HepG2 (cell line): ENCODE measurements around the gene ASB16. TPM values are rescaled to one million over a fixed set of nuclear protein-coding genes. Genes with fewer than 3 reads are reported as not detected.

Experiments
- AHR ChIP-seq: IDR thresholded peaks from 2 replicates; pipeline ENCODE4 v1.6.1; 2018; ENCODE audit warnings: missing genetic modification reagents, missing compliant biosample characterization
- CBX5 ChIP-seq: sonication (generic); formaldehyde crosslinking; IDR thresholded peaks from 2 replicates; pipeline ENCODE4 v1.4.0; 2020; ENCODE audit warnings: missing genetic modification reagents, borderline replicate concordance
- ETS1 ChIP-seq: sonication (generic); formaldehyde crosslinking; IDR thresholded peaks from 2 replicates; pipeline ENCODE4 v1.4.0; 2020; ENCODE audit warnings: missing genetic modification reagents
- HMG20B ChIP-seq: conservative IDR thresholded peaks from 2 replicates; pipeline ENCODE4 v1.6.1; 2016; ENCODE audit warnings: missing genetic modification reagents, missing compliant biosample characterization
- KAT7 ChIP-seq: IDR thresholded peaks from 2 replicates; pipeline ENCODE4 v1.6.1; 2018; ENCODE audit warnings: borderline replicate concordance, missing compliant biosample characterization
- MAF1 ChIP-seq: sonication (generic); formaldehyde crosslinking; IDR thresholded peaks from 2 replicates; pipeline ENCODE4 v1.5.0; 2020; ENCODE audit warnings: missing genetic modification reagents, borderline replicate concordance
- MEF2D ChIP-seq: sonication (generic); formaldehyde crosslinking; IDR thresholded peaks from 2 replicates; pipeline ENCODE4 v1.5.1; 2020; ENCODE audit warnings: mild to moderate bottlenecking, missing genetic modification reagents
- MLLT10 ChIP-seq: sonication (generic); formaldehyde crosslinking; IDR thresholded peaks from 2 replicates; pipeline ENCODE4 v1.4.0; 2020; ENCODE audit warnings: missing genetic modification reagents
- PPARG ChIP-seq: conservative IDR thresholded peaks from 2 replicates; pipeline ENCODE4 v1.6.1; 2016; ENCODE audit warnings: missing biosample characterization, missing genetic modification reagents
- RAD51 ChIP-seq: fragments of 450-650 bp; IDR thresholded peaks from 2 replicates; pipeline ENCODE4 v1.6.1; 2016; ENCODE audit warnings: borderline replicate concordance
- RARA ChIP-seq: IDR thresholded peaks from 2 replicates; pipeline ENCODE4 v1.6.1; 2016; ENCODE audit warnings: missing genetic modification reagents, missing compliant biosample characterization
- RFXANK ChIP-seq: IDR thresholded peaks from 2 replicates; pipeline ENCODE4 v1.6.1; 2016
- SETDB1 ChIP-seq: sonication (generic); formaldehyde crosslinking; IDR thresholded peaks from 2 replicates; pipeline ENCODE4 v1.5.1; 2020; ENCODE audit warnings: missing genetic modification reagents, mild to moderate bottlenecking, borderline replicate concordance
- SKIL ChIP-seq: sonication (generic); formaldehyde crosslinking; IDR thresholded peaks from 2 replicates; pipeline ENCODE4 v1.8.0; 2022; ENCODE audit warnings: missing genetic modification reagents, mild to moderate bottlenecking, moderate library complexity, borderline replicate concordance
- SMAD1 ChIP-seq: sonication (generic); formaldehyde crosslinking; IDR thresholded peaks from 2 replicates; pipeline ENCODE4 v1.4.0; 2020; ENCODE audit warnings: missing genetic modification reagents, low read depth, mild to moderate bottlenecking, borderline replicate concordance
- SP140L ChIP-seq: sonication (generic); formaldehyde crosslinking; IDR thresholded peaks from 2 replicates; pipeline ENCODE4 v1.4.0; 2020; ENCODE audit warnings: missing genetic modification reagents, borderline replicate concordance
- SP2 ChIP-seq: sonication (generic); formaldehyde crosslinking; IDR thresholded peaks from 2 replicates; pipeline ENCODE4 v1.5.1; 2020; ENCODE audit warnings: mild to moderate bottlenecking, missing genetic modification reagents
- SP4 ChIP-seq: sonication (generic); formaldehyde crosslinking; IDR thresholded peaks from 2 replicates; pipeline ENCODE4 v1.8.1; 2023; ENCODE audit warnings: mild to moderate bottlenecking, missing genetic modification reagents
- TCF12 ChIP-seq, 2 experiments: fragments of 450-650 bp in 1 of 2; sonication (generic) in 1 of 2; formaldehyde crosslinking in 1 of 2; IDR thresholded peaks; 2 replicates each; pipeline versions ENCODE4 v1.6.1 to v1.8.0; 2017 to 2022; ENCODE audit warnings: antibody characterized with exemption in 1 of 2, mild to moderate bottlenecking in 1 of 2, missing genetic modification reagents in 1 of 2, moderate library complexity in 1 of 2
- THAP11 ChIP-seq: IDR thresholded peaks from 2 replicates; pipeline ENCODE4 v1.6.1; 2016; ENCODE audit warnings: missing biosample characterization, missing genetic modification reagents
- ZNF10 ChIP-seq: sonication (generic); formaldehyde crosslinking; IDR thresholded peaks from 2 replicates; pipeline ENCODE4 v1.4.0; 2020; ENCODE audit warnings: mild to moderate bottlenecking, low read depth, missing genetic modification reagents, borderline replicate concordance
- ZNF234 ChIP-seq: sonication (generic); formaldehyde crosslinking; conservative IDR thresholded peaks from 2 replicates; pipeline ENCODE4 v1.5.1; 2020; ENCODE audit warnings: mild to moderate bottlenecking, missing genetic modification reagents
- ZNF256 ChIP-seq: sonication (generic); formaldehyde crosslinking; conservative IDR thresholded peaks from 2 replicates; pipeline ENCODE4 v1.4.0; 2020; ENCODE audit warnings: missing genetic modification reagents
- ZNF350 ChIP-seq: sonication (generic); formaldehyde crosslinking; IDR thresholded peaks from 2 replicates; pipeline ENCODE4 v1.4.0; 2020; ENCODE audit warnings: mild to moderate bottlenecking, low read depth, missing genetic modification reagents, borderline replicate concordance
- ZNF484 ChIP-seq: sonication (generic); formaldehyde crosslinking; IDR thresholded peaks from 2 replicates; pipeline ENCODE4 v1.5.1; 2020; ENCODE audit warnings: mild to moderate bottlenecking, low read depth, missing genetic modification reagents, borderline replicate concordance
- ZNF550 ChIP-seq: sonication (generic); formaldehyde crosslinking; IDR thresholded peaks from 2 replicates; pipeline ENCODE4 v1.4.0; 2020; ENCODE audit warnings: mild to moderate bottlenecking, missing genetic modification reagents, borderline replicate concordance
- ZNF7 ChIP-seq: IDR thresholded peaks from 2 replicates; pipeline ENCODE4 v1.6.1; 2016; ENCODE audit warnings: missing biosample characterization, missing genetic modification reagents
- ZNF703 ChIP-seq: sonication (generic); formaldehyde crosslinking; IDR thresholded peaks from 2 replicates; pipeline ENCODE4 v1.5.1; 2020; ENCODE audit warnings: missing genetic modification reagents, mild to moderate bottlenecking, moderate library complexity, borderline replicate concordance
- ZSCAN9 ChIP-seq: IDR thresholded peaks from 2 replicates; pipeline ENCODE4 v1.6.1; 2016; ENCODE audit warnings: borderline replicate concordance
- polyA plus RNA-seq, 8 experiments: library from polyadenylated mRNA; depleted of rRNA in 3 of 8; stranded (reverse) in 7 of 8; unstranded in 1 of 8; fragments of >200 nt; fragmentation: Illumina TruSeq in 4 of 8; extraction: Trizol in 4 of 8; gene quantifications; 2 replicates each; pipeline versions ENCODE4 v1.2.1 to v1.2.3, GENCODE V29; 2011 to 2016; ENCODE audit warnings: low read depth in 4 of 8, missing spikeins in 1 of 8, mixed read lengths in 1 of 8; ENCODE audit not compliant: insufficient read depth in 1 of 8
- total RNA-seq, 5 experiments: library from RNA; depleted of rRNA; stranded (reverse); fragments of >200 nt; fragmentation: Illumina TruSeq; extraction: Trizol; gene quantifications; 2 replicates each; pipeline ENCODE4 v1.2.3, GENCODE V29; 2016; ENCODE audit warnings: low read depth in 1 of 5

The ASB16 gene
- total and polyA plus RNA-seq, 2 of the 13 experiments (the other 11 are each of a cell fraction or from before 2014, with no cell fraction given): 0.07 TPM; not detected in 1

GRCh38 chr17:44123356-44124117 lies 47.0 kb upstream of the ASB16 start, which contains the start of gene HDAC5 (continued):
- no peak for TF ChIP-seq ETS1
- peak; percentile 45; the same call in 1 of the 2 replicates for TF ChIP-seq RAD51
- TF ChIP-seq ZNF234 (CRISPR knock-in tag): no peak
- peak; percentile 31; the same call in 1 of the 2 replicates for TF ChIP-seq RARA
- TF ChIP-seq SMAD1: no peak; the same call in 1 of the 2 replicates
- TF ChIP-seq TCF12 (IDR thresholded peaks at IDR 0.05): no peak
- TF ChIP-seq TCF12 (CRISPR knock-in tag; IDR thresholded peaks at IDR 0.05): no peak; the same call in 1 of the 2 replicates
- peak; percentile 64; the same call in 1 of the 2 replicates for TF ChIP-seq ZSCAN9 (CRISPR knock-in tag)
- TF ChIP-seq MEF2D (CRISPR knock-in tag): peak; percentile 100
- no peak for TF ChIP-seq ZNF10 (CRISPR knock-in tag)
- TF ChIP-seq AHR (CRISPR knock-in tag): peak; percentile 63; the same call in 1 of the 2 replicates
- no peak for TF ChIP-seq ZNF484 (CRISPR knock-in tag)
- no peak for TF ChIP-seq ZNF7 (CRISPR knock-in tag)
- TF ChIP-seq RFXANK (CRISPR knock-in tag): no peak
- 0 out of 2 replicates have a peak, but pooled peaks have one; percentile 21 for TF ChIP-seq SP140L (CRISPR knock-in tag)
- TF ChIP-seq HMG20B: 0 out of 2 replicates have a peak, but pooled peaks have one; percentile 43
- peak; percentile 88 for TF ChIP-seq ZNF350 (CRISPR knock-in tag)
- no peak for TF ChIP-seq KAT7 (CRISPR knock-in tag)
- TF ChIP-seq THAP11 (CRISPR knock-in tag): peak; percentile 72
- TF ChIP-seq SP2: no peak
- TF ChIP-seq ZNF550 (CRISPR knock-in tag): no peak
- no peak for TF ChIP-seq MLLT10 (CRISPR knock-in tag)
- TF ChIP-seq PPARG: 0 out of 2 replicates have a peak, but pooled peaks have one; percentile 41
- no peak for TF ChIP-seq MAF1 (CRISPR knock-in tag)
- TF ChIP-seq ZNF703 (CRISPR knock-in tag): no peak
- TF ChIP-seq SKIL (CRISPR knock-in tag): peak; percentile 73
- peak; percentile 64; the same call in 1 of the 2 replicates for TF ChIP-seq CBX5 (CRISPR knock-in tag)
- TF ChIP-seq SETDB1: no peak
- peak; percentile 72 for TF ChIP-seq SP4 (CRISPR knock-in tag)
- TF ChIP-seq ZNF256 (CRISPR knock-in tag): peak; percentile 64; the same call in 1 of the 2 replicates
